Natural killer cell (primary cell): ENCODE measurements around the gene PSMD13. TPM values are rescaled to one million over a fixed set of nuclear protein-coding genes. Genes with fewer than 3 reads are reported as not detected.

Source experiments
- ATAC-seq, 3 donors: fragments of 150-1000 bp in 2 of 3; fragments of 200-7000 bp in 1 of 3; cut with Tn5 transposase; 1 replicate in 1 of 3; 2 replicates in 2 of 3; pipeline ENCODE4 v1.10.0; 2021; ENCODE audit warnings: mild to moderate bottlenecking in 2 of 3, moderate library complexity in 2 of 3
- DNase-seq, 2 donors: peaks; one replicate each; pipeline versions ENCODE4 v3.0.0 to v3.0.0-alpha.2; 2013 to 2021; ENCODE audit warnings: mixed read lengths in 1 of 2
- H3K27ac ChIP-seq: one replicate; pipeline ENCODE4 v1.5.1; 2013; ENCODE audit warnings: mild to moderate bottlenecking, low read length
- H3K27me3 ChIP-seq: one replicate; pipeline ENCODE4 v1.6.1; 2013; ENCODE audit warnings: low read length; ENCODE audit not compliant: control insufficient read depth, insufficient read depth
- H3K36me3 ChIP-seq: one replicate; pipeline ENCODE4 v1.6.1; 2013; ENCODE audit warnings: low read length; ENCODE audit not compliant: control insufficient read depth, insufficient read depth
- H3K4me1 ChIP-seq: one replicate; pipeline ENCODE4 v1.6.1; 2013; ENCODE audit warnings: low read length; ENCODE audit not compliant: control insufficient read depth, insufficient read depth
- H3K4me3 ChIP-seq: one replicate; pipeline ENCODE4 v1.5.1; 2013; ENCODE audit warnings: low read length
- H3K9me3 ChIP-seq: one replicate; pipeline ENCODE4 v1.6.1; 2013; ENCODE audit warnings: low read length; ENCODE audit not compliant: control insufficient read depth, insufficient read depth
- H3K27ac Mint-ChIP-seq, 2 donors: one replicate each; pipeline ENCODE4 v1.8.0; 2022; ENCODE audit warnings: mild to moderate bottlenecking in 2 of 2, mixed read lengths in 2 of 2, moderate library complexity in 1 of 2
- H3K27me3 Mint-ChIP-seq, 2 donors: one replicate each; pipeline ENCODE4 v1.8.0; 2022; ENCODE audit warnings: low read depth in 2 of 2, mixed read lengths in 2 of 2
- H3K36me3 Mint-ChIP-seq: one replicate; pipeline ENCODE4 v1.8.0; 2022; ENCODE audit warnings: mixed read lengths
- H3K4me1 Mint-ChIP-seq, 2 donors: one replicate each; pipeline ENCODE4 v1.8.0; 2022; ENCODE audit warnings: mixed read lengths in 2 of 2
- H3K4me3 Mint-ChIP-seq: one replicate; pipeline ENCODE4 v1.8.0; 2022; ENCODE audit warnings: mild to moderate bottlenecking, moderate library complexity, mixed read lengths
- H3K9me3 Mint-ChIP-seq, 2 donors: one replicate each; pipeline ENCODE4 v1.8.0; 2022; ENCODE audit warnings: mixed read lengths in 2 of 2
- WGBS: methylation state at CpG from one replicate; pipeline ENCODE4 v1.1.7; 2013; ENCODE audit warnings: missing lambda C conversion rate; ENCODE audit not compliant: insufficient coverage; 5-methylcytosine and 5-hydroxymethylcytosine counted together
- intact Hi-C: fragments of 100-400 bp; cut with micrococcal nuclease; formaldehyde crosslinking; loops from one replicate; pipeline ENCODE4 v1.14.2; 2022
- total RNA-seq, 4 donors: library from RNA; stranded (reverse); fragments of 120-200 nt in 1 of 4; gene quantifications; one replicate each; pipeline versions ENCODE4 v1.2.3 to v1.2.4, GENCODE V29; 2013 to 2022
- TF ChIP-seq, protein P1 (sequence below): fragments of 200-600 bp; IDR thresholded peaks from one replicate; pipeline ENCODE4 v1.8.0; 2022; ENCODE audit warnings: antibody characterized with exemption

PSMD13 gene
- total RNA-seq, 3 donors from 2014 or later (not counting 1 experiment from before 2014, with no cell fraction given), result 94.6 to 111 (median 104) TPM

DNA sequence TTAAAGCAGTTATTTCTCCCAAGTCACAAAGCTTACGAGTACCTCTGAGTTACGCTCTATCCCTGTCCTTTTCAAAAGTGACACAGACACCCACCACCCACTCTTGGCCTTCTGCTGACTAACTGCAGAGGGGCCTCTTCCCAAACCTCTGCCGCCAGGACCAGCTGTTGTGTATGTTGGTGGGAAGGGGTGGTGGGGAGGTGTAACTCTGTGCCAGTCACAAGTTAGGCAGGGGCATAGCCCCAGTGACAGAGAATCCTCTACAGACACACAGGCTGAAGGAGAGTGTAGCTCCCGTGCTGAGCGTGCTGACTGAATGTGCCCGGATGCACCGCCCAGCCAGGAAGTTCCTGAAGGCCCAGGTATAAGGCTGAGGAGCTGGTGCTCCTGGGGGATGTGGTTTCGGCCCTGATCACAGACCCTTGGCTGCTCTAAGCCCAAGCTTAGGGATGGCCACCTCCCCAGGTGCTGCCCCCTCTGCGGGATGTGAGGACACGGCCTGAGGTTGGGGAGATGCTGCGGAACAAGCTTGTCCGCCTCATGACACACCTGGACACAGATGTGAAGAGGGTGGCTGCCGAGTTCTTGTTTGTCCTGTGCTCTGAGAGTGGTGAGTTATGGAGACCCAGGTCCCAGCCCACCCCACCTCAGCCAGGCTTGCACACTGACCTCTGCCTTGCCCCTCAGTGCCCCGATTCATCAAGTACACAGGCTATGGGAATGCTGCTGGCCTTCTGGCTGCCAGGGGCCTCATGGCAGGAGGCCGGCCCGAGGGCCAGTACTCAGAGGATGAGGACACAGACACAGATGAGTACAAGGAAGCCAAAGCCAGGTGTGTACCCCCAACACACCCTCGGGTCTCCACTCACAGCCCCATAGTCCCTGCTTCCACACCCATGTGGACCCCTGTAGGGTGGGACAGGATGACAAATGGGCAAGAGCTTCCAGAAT lies 24.4 kb upstream of the PSMD13 start:
- Mint-ChIP-seq H3K27ac (peak overlapping the region in 1 of 2 donors; percentile 53), H3K36me3 (no peaks in the 10 kb centered on the region), H3K4me1 (peaks cover 11 to 33% of the 10 kb centered on the region in 2 donors), H3K9me3 (no peaks in the 10 kb centered on the region), H3K4me3 (no peak overlapping the region), H3K27me3 (no peaks in the 10 kb centered on the region)
- Histone ChIP-seq H3K27ac (no peak overlapping the region), H3K27me3 (no peaks in the 10 kb centered on the region), H3K4me1 (peaks cover 25% of the 10 kb centered on the region), H3K4me3 (no peak overlapping the region), H3K36me3 (peaks cover 64% of the 10 kb centered on the region), H3K9me3 (no peaks in the 10 kb centered on the region)
- WGBS, result 95% methylated on average over 16 of the region's 17 CpGs
- DNase-seq, result no peak
- TF ChIP-seq, protein P1, sequence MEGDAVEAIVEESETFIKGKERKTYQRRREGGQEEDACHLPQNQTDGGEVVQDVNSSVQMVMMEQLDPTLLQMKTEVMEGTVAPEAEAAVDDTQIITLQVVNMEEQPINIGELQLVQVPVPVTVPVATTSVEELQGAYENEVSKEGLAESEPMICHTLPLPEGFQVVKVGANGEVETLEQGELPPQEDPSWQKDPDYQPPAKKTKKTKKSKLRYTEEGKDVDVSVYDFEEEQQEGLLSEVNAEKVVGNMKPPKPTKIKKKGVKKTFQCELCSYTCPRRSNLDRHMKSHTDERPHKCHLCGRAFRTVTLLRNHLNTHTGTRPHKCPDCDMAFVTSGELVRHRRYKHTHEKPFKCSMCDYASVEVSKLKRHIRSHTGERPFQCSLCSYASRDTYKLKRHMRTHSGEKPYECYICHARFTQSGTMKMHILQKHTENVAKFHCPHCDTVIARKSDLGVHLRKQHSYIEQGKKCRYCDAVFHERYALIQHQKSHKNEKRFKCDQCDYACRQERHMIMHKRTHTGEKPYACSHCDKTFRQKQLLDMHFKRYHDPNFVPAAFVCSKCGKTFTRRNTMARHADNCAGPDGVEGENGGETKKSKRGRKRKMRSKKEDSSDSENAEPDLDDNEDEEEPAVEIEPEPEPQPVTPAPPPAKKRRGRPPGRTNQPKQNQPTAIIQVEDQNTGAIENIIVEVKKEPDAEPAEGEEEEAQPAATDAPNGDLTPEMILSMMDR, result no peak
- intact Hi-C loops, result no loop called here
- ATAC-seq, result no peak

DNA sequence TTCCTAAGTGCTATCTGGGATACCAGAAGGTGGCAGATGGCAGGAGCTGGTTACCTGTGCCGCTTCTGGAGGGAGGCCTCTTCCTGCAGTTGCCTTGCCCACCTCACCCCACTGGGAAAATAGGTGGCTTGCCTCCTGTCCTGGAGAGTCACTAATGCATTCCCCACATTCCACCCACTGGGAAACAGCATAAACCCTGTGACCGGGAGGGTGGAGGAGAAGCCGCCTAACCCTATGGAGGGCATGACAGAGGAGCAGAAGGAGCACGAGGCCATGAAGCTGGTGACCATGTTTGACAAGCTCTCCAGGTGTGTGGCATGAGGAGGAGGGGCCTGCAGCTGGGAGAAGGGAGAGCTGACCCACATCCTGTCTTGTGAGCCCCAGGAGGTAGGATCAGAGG lies 23.7 kb upstream of the PSMD13 start:
- H3K4me1 Mint-ChIP-seq, result peaks cover 9 to 33% of the 10 kb centered on the region in 2 donors
- H3K9me3 ChIP-seq, result no peaks in the 10 kb centered on the region
- H3K9me3 Mint-ChIP-seq, result no peaks in the 10 kb centered on the region
- TF ChIP-seq, protein P1, result no peak
- no peak overlapping the region for H3K4me3 ChIP-seq
- H3K4me1 ChIP-seq, result peaks cover 19% of the 10 kb centered on the region
- H3K27ac Mint-ChIP-seq, result peak overlapping the region in 1 of 2 donors; percentile 53
- no peak overlapping the region for H3K4me3 Mint-ChIP-seq
- H3K27ac ChIP-seq, result no peak overlapping the region
- no peaks in the 10 kb centered on the region for H3K27me3 Mint-ChIP-seq
- peaks cover 64% of the 10 kb centered on the region for H3K36me3 ChIP-seq
- no peak for ATAC-seq
- intact Hi-C loops, result no loop called here
- DNase-seq, result no peak
- H3K27me3 ChIP-seq, result no peaks in the 10 kb centered on the region
- H3K36me3 Mint-ChIP-seq, result no peaks in the 10 kb centered on the region
- 95% methylated on average over 4 of the region's 4 CpGs for WGBS

DNA sequence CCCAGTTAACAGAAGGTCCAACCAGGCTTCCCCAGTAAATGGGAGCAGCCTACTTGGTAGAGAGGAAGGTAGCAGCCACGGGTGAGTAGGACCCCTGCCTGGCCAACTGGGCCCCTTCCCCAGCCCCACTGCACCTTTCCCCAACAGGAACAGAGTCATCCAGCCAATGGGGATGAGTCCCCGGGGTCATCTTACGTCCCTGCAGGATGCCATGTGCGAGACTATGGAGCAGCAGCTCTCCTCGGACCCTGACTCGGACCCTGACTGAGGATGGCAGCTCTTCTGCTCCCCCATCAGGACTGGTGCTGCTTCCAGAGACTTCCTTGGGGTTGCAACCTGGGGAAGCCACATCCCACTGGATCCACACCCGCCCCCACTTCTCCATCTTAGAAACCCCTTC lies 22.7 kb upstream of the PSMD13 start:
- Mint-ChIP-seq H3K36me3 (no peaks in the 10 kb centered on the region), H3K9me3 (no peaks in the 10 kb centered on the region), H3K4me1 (peaks cover 7 to 26% of the 10 kb centered on the region in 2 donors), H3K27ac (no peak overlapping the region), H3K4me3 (no peak overlapping the region), H3K27me3 (no peaks in the 10 kb centered on the region)
- Histone ChIP-seq H3K27me3 (no peaks in the 10 kb centered on the region), H3K4me1 (peaks cover 13% of the 10 kb centered on the region), H3K9me3 (no peaks in the 10 kb centered on the region), H3K4me3 (no peak overlapping the region), H3K36me3 (peaks cover 68% of the 10 kb centered on the region), H3K27ac (no peak overlapping the region)
- DNase-seq (no peak), ATAC-seq (no peak)
- WGBS, result 93% methylated on average over 7 of the region's 7 CpGs
- TF ChIP-seq, protein P1, result no peak
- intact Hi-C loops, result no loop called here
